Transverse colon (tissue), 3 donors: Measurements from ENCODE around the gene INPPL1.

ENCODE experiments used
- CTCF ChIP-seq, 5 experiments: fragments of 200-600 bp in 3 of 5; fragments of 450-650 bp in 2 of 5; sonication (generic) in 3 of 5; IDR thresholded peaks; 1 replicate in 2 of 5; 2 replicates in 3 of 5; pipeline ENCODE4 v1.5.1; 2016 to 2017; ENCODE audit warnings: antibody characterized with exemption in 5 of 5, inconsistent platforms in 3 of 5, mild to moderate bottlenecking in 2 of 5, moderate library complexity in 1 of 5
- POLR2A ChIP-seq: fragments of 450-650 bp; IDR thresholded peaks from one replicate; pipeline ENCODE4 v1.6.1; 2016; ENCODE audit warnings: antibody characterized with exemption, mild to moderate bottlenecking, moderate library complexity

GRCh38 chr11:72235351-72236057, 10.9 kb downstream of the INPPL1 start:
- TF ChIP-seq CTCF (IDR thresholded peaks at IDR 0.05) (no peak), POLR2A (no peak)
